HEK293 (cell line): ENCODE data around the gene RACGAP1.

Source experiments
- BCL11B ChIP-seq: fragments of 450-650 bp; formaldehyde crosslinking; IDR thresholded peaks from 2 replicates; pipeline ENCODE4 v1.5.1; 2016; ENCODE audit warnings: low read depth, missing biosample characterization, missing genetic modification characterization
- HOXA7 ChIP-seq: sonication (generic); formaldehyde crosslinking; IDR thresholded peaks from 2 replicates; pipeline ENCODE4 v1.8.1; 2022; ENCODE audit warnings: missing genetic modification reagents, borderline replicate concordance
- KLF16 ChIP-seq: fragments of 450-650 bp; formaldehyde crosslinking; IDR thresholded peaks from 2 replicates; pipeline ENCODE4 v1.5.1; 2017; ENCODE audit warnings: missing biosample characterization, missing genetic modification characterization
- KLF9 ChIP-seq: fragments of 450-650 bp; formaldehyde crosslinking; IDR thresholded peaks from 2 replicates; pipeline ENCODE4 v1.5.1; 2016; ENCODE audit warnings: missing biosample characterization, missing genetic modification characterization, low read depth
- WT1 ChIP-seq: fragments of 450-650 bp; formaldehyde crosslinking; IDR thresholded peaks from 2 replicates; pipeline ENCODE4 v1.5.1; 2016; ENCODE audit warnings: missing biosample characterization, missing genetic modification characterization
- YY1 ChIP-seq: fragments of 450-650 bp; formaldehyde crosslinking; IDR thresholded peaks from 2 replicates; pipeline ENCODE4 v1.5.1; 2018; ENCODE audit warnings: missing biosample characterization, missing genetic modification characterization
- ZBTB8A ChIP-seq: fragments of 450-650 bp; formaldehyde crosslinking; IDR thresholded peaks from 2 replicates; pipeline ENCODE4 v1.5.1; 2016; ENCODE audit warnings: missing biosample characterization, missing genetic modification characterization
- ZNF16 ChIP-seq: fragments of 450-650 bp; formaldehyde crosslinking; IDR thresholded peaks from 2 replicates; pipeline ENCODE4 v1.5.1; 2016; ENCODE audit warnings: low read depth, missing biosample characterization, missing genetic modification characterization
- ZNF169 ChIP-seq: fragments of 450-650 bp; formaldehyde crosslinking; IDR thresholded peaks from 2 replicates; pipeline ENCODE4 v1.5.1; 2016; ENCODE audit warnings: missing biosample characterization, missing genetic modification characterization
- ZNF174 ChIP-seq: fragments of 450-650 bp; formaldehyde crosslinking; IDR thresholded peaks from 2 replicates; pipeline ENCODE4 v1.5.0; 2017; ENCODE audit warnings: missing biosample characterization, mild to moderate bottlenecking, missing genetic modification characterization
- ZNF23 ChIP-seq: fragments of 450-650 bp; formaldehyde crosslinking; IDR thresholded peaks from 2 replicates; pipeline ENCODE4 v1.5.1; 2016; ENCODE audit warnings: missing biosample characterization, missing genetic modification characterization, borderline replicate concordance
- ZNF24 ChIP-seq: fragments of 450-650 bp; formaldehyde crosslinking; IDR thresholded peaks from 2 replicates; pipeline ENCODE4 v1.5.1; 2016; ENCODE audit warnings: missing biosample characterization, missing genetic modification characterization
- ZNF248 ChIP-seq: fragments of 450-650 bp; formaldehyde crosslinking; IDR thresholded peaks from 2 replicates; pipeline ENCODE4 v1.5.1; 2017; ENCODE audit warnings: missing biosample characterization, missing genetic modification characterization
- ZNF311 ChIP-seq: fragments of 450-650 bp; formaldehyde crosslinking; IDR thresholded peaks from 2 replicates; pipeline ENCODE4 v1.5.1; 2017; ENCODE audit warnings: missing biosample characterization, missing genetic modification characterization, borderline replicate concordance
- ZNF324 ChIP-seq: fragments of 450-650 bp; formaldehyde crosslinking; IDR thresholded peaks from 2 replicates; pipeline ENCODE4 v1.5.1; 2016; ENCODE audit warnings: missing biosample characterization, missing genetic modification characterization
- ZNF394 ChIP-seq: fragments of 450-650 bp; formaldehyde crosslinking; IDR thresholded peaks from 2 replicates; pipeline ENCODE4 v1.5.1; 2016; ENCODE audit warnings: missing biosample characterization, missing genetic modification characterization, mild to moderate bottlenecking, moderate library complexity, borderline replicate concordance
- ZNF416 ChIP-seq: fragments of 450-650 bp; formaldehyde crosslinking; IDR thresholded peaks from 2 replicates; pipeline ENCODE4 v1.5.1; 2016; ENCODE audit warnings: missing biosample characterization, missing genetic modification characterization
- ZNF433 ChIP-seq: fragments of 450-650 bp; formaldehyde crosslinking; IDR thresholded peaks from 2 replicates; pipeline ENCODE4 v1.5.1; 2016; ENCODE audit warnings: missing biosample characterization, missing genetic modification characterization, low read depth
- ZNF514 ChIP-seq: fragments of 450-650 bp; formaldehyde crosslinking; IDR thresholded peaks from 2 replicates; pipeline ENCODE4 v1.5.1; 2016; ENCODE audit warnings: missing biosample characterization, missing genetic modification characterization
- ZNF610 ChIP-seq: fragments of 450-650 bp; formaldehyde crosslinking; IDR thresholded peaks from 2 replicates; pipeline ENCODE4 v1.5.1; 2016; ENCODE audit warnings: missing biosample characterization, missing genetic modification characterization, borderline replicate concordance
- ZNF670 ChIP-seq: fragments of 450-650 bp; formaldehyde crosslinking; IDR thresholded peaks from 2 replicates; pipeline ENCODE4 v1.5.1; 2016; ENCODE audit warnings: missing biosample characterization, missing genetic modification characterization, low read depth
- ZNF677 ChIP-seq: fragments of 450-650 bp; IDR thresholded peaks from 2 replicates; pipeline ENCODE4 v1.5.0; 2018; ENCODE audit warnings: missing biosample characterization, mild to moderate bottlenecking, missing genetic modification characterization, moderate library complexity
- ZNF701 ChIP-seq: fragments of 450-650 bp; formaldehyde crosslinking; IDR thresholded peaks from 2 replicates; pipeline ENCODE4 v1.5.1; 2016; ENCODE audit warnings: missing biosample characterization, missing genetic modification characterization
- ZNF792 ChIP-seq: fragments of 450-650 bp; formaldehyde crosslinking; IDR thresholded peaks from 2 replicates; pipeline ENCODE4 v1.5.1; 2016; ENCODE audit warnings: missing biosample characterization, missing genetic modification characterization
- ZSCAN16 ChIP-seq: fragments of 450-650 bp; formaldehyde crosslinking; IDR thresholded peaks from 2 replicates; pipeline ENCODE4 v1.5.1; 2016; ENCODE audit warnings: missing biosample characterization, missing genetic modification characterization
- ZSCAN30 ChIP-seq: fragments of 450-650 bp; IDR thresholded peaks from 2 replicates; pipeline ENCODE4 v1.5.1; 2018; ENCODE audit warnings: missing biosample characterization, mild to moderate bottlenecking, missing genetic modification characterization, moderate library complexity
- TF ChIP-seq, protein P1 (sequence below): fragments of 450-650 bp; formaldehyde crosslinking; IDR thresholded peaks from 2 replicates; pipeline ENCODE4 v1.5.1; 2016; ENCODE audit warnings: missing biosample characterization, missing genetic modification characterization
- TF ChIP-seq, protein P2 (sequence below): fragments of 450-650 bp; formaldehyde crosslinking; IDR thresholded peaks from 2 replicates; pipeline ENCODE4 v1.5.1; 2017; ENCODE audit warnings: missing biosample characterization, missing genetic modification characterization
- TF ChIP-seq, protein P3 (sequence below): fragments of 450-650 bp; formaldehyde crosslinking; IDR thresholded peaks from 2 replicates; pipeline ENCODE4 v1.5.1; 2016; ENCODE audit warnings: missing biosample characterization, missing genetic modification characterization
- TF ChIP-seq, protein P4 (sequence below): fragments of 450-650 bp; formaldehyde crosslinking; IDR thresholded peaks from 2 replicates; pipeline ENCODE4 v1.5.1; 2016; ENCODE audit warnings: missing biosample characterization, missing genetic modification characterization, low read depth
- TF ChIP-seq, protein P5 (sequence below): fragments of 450-650 bp; formaldehyde crosslinking; IDR thresholded peaks from 2 replicates; pipeline ENCODE4 v1.5.1; 2016; ENCODE audit warnings: missing biosample characterization, missing genetic modification characterization
- TF ChIP-seq, protein P6 (sequence below): fragments of 450-650 bp; IDR thresholded peaks from 2 replicates; pipeline ENCODE4 v1.5.1; 2018; ENCODE audit warnings: missing biosample characterization, missing genetic modification characterization

RACGAP1 gene

DNA sequence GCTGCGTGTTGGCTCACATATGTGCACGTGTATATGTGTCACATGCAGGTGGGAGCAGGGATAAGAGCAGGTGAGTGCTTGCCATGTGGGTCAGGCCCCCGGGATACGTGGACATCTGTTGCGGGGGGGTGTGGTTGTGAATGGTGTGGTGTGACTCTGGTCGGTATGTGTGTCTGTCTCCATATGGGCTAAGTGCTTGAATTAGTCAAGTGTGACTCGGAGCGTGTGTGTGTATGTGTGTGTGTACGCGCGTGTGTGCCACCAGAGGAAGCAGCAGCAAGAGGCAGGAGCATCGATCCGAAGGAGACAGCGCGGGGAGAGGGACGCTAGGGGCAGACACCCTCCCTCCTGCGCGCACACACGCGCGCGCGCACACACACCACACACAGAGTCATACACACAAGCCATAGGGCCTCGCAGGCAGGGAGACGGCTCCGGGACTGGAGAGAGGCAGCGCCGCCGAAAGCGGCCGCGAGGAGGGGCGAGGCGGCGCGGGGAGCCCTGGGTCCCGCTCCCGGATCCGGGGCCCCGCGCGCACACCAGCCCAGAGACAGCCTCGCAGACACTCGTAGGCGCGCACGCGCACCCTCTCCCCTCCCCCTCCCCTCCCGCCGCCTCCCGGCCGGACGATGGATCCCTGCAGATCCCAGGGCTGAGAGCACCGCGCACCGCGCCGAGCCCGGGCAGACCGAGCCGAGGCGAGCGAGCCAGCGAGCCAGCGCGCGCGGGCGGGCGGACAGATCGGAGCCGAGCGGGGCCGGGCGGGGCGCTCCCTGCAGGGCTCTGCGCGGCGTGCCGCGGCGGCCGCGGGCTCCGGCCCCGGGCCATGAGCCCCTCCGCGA, 31.9 kb upstream of the RACGAP1 start, which contains the start of gene ASIC1 (continued):
- TF ChIP-seq ZNF174 (tag by site-specific recombination) (no peak), ZNF248 (no peak), ZNF23 (tag by site-specific recombination) (no peak), ZNF24 (tag by site-specific recombination) (peak; percentile 69; the same call in 1 of the 2 replicates), ZNF394 (no peak), ZNF416 (tag by site-specific recombination) (no peak), ZNF670 (tag by site-specific recombination) (no peak), ZNF514 (tag by site-specific recombination) (no peak), WT1 (tag by site-specific recombination) (peak; percentile 33; the same call in 1 of the 2 replicates), HOXA7 (no peak), ZNF311 (tag by site-specific recombination) (no peak), YY1 (tag by site-specific recombination) (no peak), ZNF324 (peak; percentile 80; the same call in 1 of the 2 replicates), ZNF433 (tag by site-specific recombination) (no peak), KLF9 (tag by site-specific recombination) (peak; percentile 91), ZNF792 (tag by site-specific recombination) (0 out of 2 replicates have a peak, but pooled peaks have one; percentile 56), ZNF610 (tag by site-specific recombination) (no peak), ZNF16 (tag by site-specific recombination) (no peak), ZSCAN30 (tag by site-specific recombination) (peak; percentile 46; the same call in 1 of the 2 replicates), ZBTB8A (tag by site-specific recombination) (0 out of 2 replicates have a peak, but pooled peaks have one; percentile 44), KLF16 (peak; percentile 63; the same call in 1 of the 2 replicates), BCL11B (tag by site-specific recombination) (no peak), ZNF701 (tag by site-specific recombination) (no peak), ZSCAN16 (tag by site-specific recombination) (0 out of 2 replicates have a peak, but pooled peaks have one; percentile 54), ZNF677 (tag by site-specific recombination) (no peak), ZNF169 (tag by site-specific recombination) (no peak)
- TF ChIP-seq, protein P1, sequence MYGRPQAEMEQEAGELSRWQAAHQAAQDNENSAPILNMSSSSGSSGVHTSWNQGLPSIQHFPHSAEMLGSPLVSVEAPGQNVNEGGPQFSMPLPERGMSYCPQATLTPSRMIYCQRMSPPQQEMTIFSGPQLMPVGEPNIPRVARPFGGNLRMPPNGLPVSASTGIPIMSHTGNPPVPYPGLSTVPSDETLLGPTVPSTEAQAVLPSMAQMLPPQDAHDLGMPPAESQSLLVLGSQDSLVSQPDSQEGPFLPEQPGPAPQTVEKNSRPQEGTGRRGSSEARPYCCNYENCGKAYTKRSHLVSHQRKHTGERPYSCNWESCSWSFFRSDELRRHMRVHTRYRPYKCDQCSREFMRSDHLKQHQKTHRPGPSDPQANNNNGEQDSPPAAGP, result peak; percentile 76; the same call in 1 of the 2 replicates
- TF ChIP-seq, protein P2, sequence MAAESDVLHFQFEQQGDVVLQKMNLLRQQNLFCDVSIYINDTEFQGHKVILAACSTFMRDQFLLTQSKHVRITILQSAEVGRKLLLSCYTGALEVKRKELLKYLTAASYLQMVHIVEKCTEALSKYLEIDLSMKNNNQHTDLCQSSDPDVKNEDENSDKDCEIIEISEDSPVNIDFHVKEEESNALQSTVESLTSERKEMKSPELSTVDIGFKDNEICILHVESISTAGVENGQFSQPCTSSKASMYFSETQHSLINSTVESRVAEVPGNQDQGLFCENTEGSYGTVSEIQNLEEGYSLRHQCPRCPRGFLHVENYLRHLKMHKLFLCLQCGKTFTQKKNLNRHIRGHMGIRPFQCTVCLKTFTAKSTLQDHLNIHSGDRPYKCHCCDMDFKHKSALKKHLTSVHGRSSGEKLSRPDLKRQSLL, result peak; percentile 46
- TF ChIP-seq, protein P3, sequence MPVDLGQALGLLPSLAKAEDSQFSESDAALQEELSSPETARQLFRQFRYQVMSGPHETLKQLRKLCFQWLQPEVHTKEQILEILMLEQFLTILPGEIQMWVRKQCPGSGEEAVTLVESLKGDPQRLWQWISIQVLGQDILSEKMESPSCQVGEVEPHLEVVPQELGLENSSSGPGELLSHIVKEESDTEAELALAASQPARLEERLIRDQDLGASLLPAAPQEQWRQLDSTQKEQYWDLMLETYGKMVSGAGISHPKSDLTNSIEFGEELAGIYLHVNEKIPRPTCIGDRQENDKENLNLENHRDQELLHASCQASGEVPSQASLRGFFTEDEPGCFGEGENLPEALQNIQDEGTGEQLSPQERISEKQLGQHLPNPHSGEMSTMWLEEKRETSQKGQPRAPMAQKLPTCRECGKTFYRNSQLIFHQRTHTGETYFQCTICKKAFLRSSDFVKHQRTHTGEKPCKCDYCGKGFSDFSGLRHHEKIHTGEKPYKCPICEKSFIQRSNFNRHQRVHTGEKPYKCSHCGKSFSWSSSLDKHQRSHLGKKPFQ (tag by site-specific recombination), result peak; percentile 94
- TF ChIP-seq, protein P4, sequence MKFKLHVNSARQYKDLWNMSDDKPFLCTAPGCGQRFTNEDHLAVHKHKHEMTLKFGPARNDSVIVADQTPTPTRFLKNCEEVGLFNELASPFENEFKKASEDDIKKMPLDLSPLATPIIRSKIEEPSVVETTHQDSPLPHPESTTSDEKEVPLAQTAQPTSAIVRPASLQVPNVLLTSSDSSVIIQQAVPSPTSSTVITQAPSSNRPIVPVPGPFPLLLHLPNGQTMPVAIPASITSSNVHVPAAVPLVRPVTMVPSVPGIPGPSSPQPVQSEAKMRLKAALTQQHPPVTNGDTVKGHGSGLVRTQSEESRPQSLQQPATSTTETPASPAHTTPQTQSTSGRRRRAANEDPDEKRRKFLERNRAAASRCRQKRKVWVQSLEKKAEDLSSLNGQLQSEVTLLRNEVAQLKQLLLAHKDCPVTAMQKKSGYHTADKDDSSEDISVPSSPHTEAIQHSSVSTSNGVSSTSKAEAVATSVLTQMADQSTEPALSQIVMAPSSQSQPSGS (tag by site-specific recombination), result no peak
- TF ChIP-seq, protein P5, sequence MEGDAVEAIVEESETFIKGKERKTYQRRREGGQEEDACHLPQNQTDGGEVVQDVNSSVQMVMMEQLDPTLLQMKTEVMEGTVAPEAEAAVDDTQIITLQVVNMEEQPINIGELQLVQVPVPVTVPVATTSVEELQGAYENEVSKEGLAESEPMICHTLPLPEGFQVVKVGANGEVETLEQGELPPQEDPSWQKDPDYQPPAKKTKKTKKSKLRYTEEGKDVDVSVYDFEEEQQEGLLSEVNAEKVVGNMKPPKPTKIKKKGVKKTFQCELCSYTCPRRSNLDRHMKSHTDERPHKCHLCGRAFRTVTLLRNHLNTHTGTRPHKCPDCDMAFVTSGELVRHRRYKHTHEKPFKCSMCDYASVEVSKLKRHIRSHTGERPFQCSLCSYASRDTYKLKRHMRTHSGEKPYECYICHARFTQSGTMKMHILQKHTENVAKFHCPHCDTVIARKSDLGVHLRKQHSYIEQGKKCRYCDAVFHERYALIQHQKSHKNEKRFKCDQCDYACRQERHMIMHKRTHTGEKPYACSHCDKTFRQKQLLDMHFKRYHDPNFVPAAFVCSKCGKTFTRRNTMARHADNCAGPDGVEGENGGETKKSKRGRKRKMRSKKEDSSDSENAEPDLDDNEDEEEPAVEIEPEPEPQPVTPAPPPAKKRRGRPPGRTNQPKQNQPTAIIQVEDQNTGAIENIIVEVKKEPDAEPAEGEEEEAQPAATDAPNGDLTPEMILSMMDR (tag by site-specific recombination), result peak; percentile 97
- TF ChIP-seq, protein P6, sequence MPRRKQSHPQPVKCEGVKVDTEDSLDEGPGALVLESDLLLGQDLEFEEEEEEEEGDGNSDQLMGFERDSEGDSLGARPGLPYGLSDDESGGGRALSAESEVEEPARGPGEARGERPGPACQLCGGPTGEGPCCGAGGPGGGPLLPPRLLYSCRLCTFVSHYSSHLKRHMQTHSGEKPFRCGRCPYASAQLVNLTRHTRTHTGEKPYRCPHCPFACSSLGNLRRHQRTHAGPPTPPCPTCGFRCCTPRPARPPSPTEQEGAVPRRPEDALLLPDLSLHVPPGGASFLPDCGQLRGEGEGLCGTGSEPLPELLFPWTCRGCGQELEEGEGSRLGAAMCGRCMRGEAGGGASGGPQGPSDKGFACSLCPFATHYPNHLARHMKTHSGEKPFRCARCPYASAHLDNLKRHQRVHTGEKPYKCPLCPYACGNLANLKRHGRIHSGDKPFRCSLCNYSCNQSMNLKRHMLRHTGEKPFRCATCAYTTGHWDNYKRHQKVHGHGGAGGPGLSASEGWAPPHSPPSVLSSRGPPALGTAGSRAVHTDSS, result no peak
